Measurements from ENCODE around the gene SNX25. TPM values are rescaled to one million over a fixed set of nuclear protein-coding genes. Genes with fewer than 3 reads are reported as not detected.

Gene SNX25
- total RNA-seq, 1 experiment from 2014 or later = 16.7 TPM

- H3K27me3 ChIP-seq (ENCODE audit: control insufficient read depth, insufficient read depth, low read length) = no peaks in the 10 kb centered on the region
- DNase-seq (ENCODE audit: low read depth, low spot score) (no peak), ATAC-seq (no peak)
- H3K36me3 ChIP-seq (ENCODE audit: control insufficient read depth, insufficient read depth, low read length) = no peaks in the 10 kb centered on the region; the same call in 1 of the 2 replicates
- H3K9me3 ChIP-seq (ENCODE audit: control insufficient read depth, insufficient read depth, low read depth, low read length) = no peaks in the 10 kb centered on the region
- no TSS peak for BruUV-seq (replicated peaks)
- intact Hi-C loops (cut with micrococcal nuclease; ENCODE audit: unreplicated experiment) = no loop called here
- H3K4me3 ChIP-seq (ENCODE audit: low read depth in 2 of 2, low read length in 2 of 2) = no peak overlapping the region
- in situ Hi-C loops (cut with HindIII; ENCODE audit: low pct_unique_long_range_greater_than_20kb, low sequenced_read_pairs) = no loop called here
- ChIA-PET POLR2A (no interaction called here), CTCF (no interaction called here)
- H3K27ac ChIP-seq (ENCODE audit: low read length) = no peak overlapping the region
- H3K4me1 ChIP-seq (ENCODE audit: control insufficient read depth, insufficient read depth, low read length) = no peaks in the 10 kb centered on the region
- TF ChIP-seq, protein P1, sequence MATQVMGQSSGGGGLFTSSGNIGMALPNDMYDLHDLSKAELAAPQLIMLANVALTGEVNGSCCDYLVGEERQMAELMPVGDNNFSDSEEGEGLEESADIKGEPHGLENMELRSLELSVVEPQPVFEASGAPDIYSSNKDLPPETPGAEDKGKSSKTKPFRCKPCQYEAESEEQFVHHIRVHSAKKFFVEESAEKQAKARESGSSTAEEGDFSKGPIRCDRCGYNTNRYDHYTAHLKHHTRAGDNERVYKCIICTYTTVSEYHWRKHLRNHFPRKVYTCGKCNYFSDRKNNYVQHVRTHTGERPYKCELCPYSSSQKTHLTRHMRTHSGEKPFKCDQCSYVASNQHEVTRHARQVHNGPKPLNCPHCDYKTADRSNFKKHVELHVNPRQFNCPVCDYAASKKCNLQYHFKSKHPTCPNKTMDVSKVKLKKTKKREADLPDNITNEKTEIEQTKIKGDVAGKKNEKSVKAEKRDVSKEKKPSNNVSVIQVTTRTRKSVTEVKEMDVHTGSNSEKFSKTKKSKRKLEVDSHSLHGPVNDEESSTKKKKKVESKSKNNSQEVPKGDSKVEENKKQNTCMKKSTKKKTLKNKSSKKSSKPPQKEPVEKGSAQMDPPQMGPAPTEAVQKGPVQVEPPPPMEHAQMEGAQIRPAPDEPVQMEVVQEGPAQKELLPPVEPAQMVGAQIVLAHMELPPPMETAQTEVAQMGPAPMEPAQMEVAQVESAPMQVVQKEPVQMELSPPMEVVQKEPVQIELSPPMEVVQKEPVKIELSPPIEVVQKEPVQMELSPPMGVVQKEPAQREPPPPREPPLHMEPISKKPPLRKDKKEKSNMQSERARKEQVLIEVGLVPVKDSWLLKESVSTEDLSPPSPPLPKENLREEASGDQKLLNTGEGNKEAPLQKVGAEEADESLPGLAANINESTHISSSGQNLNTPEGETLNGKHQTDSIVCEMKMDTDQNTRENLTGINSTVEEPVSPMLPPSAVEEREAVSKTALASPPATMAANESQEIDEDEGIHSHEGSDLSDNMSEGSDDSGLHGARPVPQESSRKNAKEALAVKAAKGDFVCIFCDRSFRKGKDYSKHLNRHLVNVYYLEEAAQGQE (IDR thresholded peaks at IDR 0.05; ENCODE audit: insufficient read depth in 1 of 2, low read depth in 2 of 2, low read length in 1 of 2) = no peak
- no peak for TF ChIP-seq TCF7L2 (IDR thresholded peaks at IDR 0.05; ENCODE audit: low read depth, low read length)
- no peak for TF ChIP-seq CTCF (IDR thresholded peaks at IDR 0.05)
- no peak for TF ChIP-seq POLR2AphosphoS5 (IDR thresholded peaks at IDR 0.05; ENCODE audit: low read depth, low read length)
- TF ChIP-seq SIN3A (IDR thresholded peaks at IDR 0.05; ENCODE audit: borderline replicate concordance, insufficient read depth, low read depth, low read length) = no peak
Measured at GRCh38 chr4:185358959-185359358, 149.6 kb downstream of the SNX25 start.

DNA sequence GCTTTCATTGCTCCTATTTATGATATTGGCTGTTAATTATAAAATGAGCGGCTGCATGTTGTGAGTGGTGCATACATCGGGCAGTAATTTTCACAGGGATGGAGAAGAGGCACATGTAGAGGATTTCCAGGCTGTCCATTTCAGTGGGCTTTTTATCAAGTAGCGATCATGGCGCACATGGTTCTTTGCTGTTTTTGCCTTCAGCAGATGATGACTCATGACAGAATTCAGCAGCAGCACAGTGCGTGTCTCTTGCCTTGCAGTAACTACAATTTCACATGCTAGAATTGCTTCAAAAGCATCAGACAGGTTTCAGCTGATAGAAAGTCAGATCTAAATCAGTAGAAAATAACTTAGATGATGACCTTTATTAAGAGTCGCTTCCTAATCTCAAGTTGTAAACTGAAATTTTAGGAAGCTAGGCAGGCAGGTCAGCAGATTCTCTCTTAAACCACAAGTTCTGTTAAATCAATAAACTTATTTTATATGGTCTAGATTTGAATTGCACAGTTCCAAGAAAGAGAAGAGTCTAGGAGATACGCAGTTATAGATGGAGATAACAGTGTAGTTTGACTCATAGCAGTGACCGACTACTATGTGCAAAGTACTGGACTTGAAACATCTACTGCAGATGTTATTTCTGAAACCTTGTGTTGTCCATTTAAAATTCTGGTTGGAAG, 150.5 kb downstream of the SNX25 start:
- Histone ChIP-seq H3K27me3 (ENCODE audit: control insufficient read depth, insufficient read depth, low read length) (no peaks in the 10 kb centered on the region), H3K27ac (ENCODE audit: low read length) (no peak overlapping the region), H3K4me1 (ENCODE audit: control insufficient read depth, insufficient read depth, low read length) (no peaks in the 10 kb centered on the region), H3K36me3 (ENCODE audit: control insufficient read depth, insufficient read depth, low read length) (no peaks in the 10 kb centered on the region; the same call in 1 of the 2 replicates), H3K9me3 (ENCODE audit: control insufficient read depth, insufficient read depth, low read depth, low read length) (no peaks in the 10 kb centered on the region), H3K4me3 (ENCODE audit: low read depth in 2 of 2, low read length in 2 of 2) (no peak overlapping the region)
- ATAC-seq (no peak), DNase-seq (ENCODE audit: low read depth, low spot score) (no peak)
- no peak for TF ChIP-seq CTCF (IDR thresholded peaks at IDR 0.05)
- TF ChIP-seq, protein P1 (IDR thresholded peaks at IDR 0.05; ENCODE audit: insufficient read depth in 1 of 2, low read depth in 2 of 2, low read length in 1 of 2) = no peak
- no peak for TF ChIP-seq POLR2AphosphoS5 (IDR thresholded peaks at IDR 0.05; ENCODE audit: low read depth, low read length)
- no peak for TF ChIP-seq TCF7L2 (IDR thresholded peaks at IDR 0.05; ENCODE audit: low read depth, low read length)
- TF ChIP-seq SIN3A (IDR thresholded peaks at IDR 0.05; ENCODE audit: borderline replicate concordance, insufficient read depth, low read depth, low read length) = no peak
- intact Hi-C loops (cut with micrococcal nuclease; ENCODE audit: unreplicated experiment) = no loop called here
- ChIA-PET POLR2A (no interaction called here), CTCF (no interaction called here)
- in situ Hi-C loops (cut with HindIII; ENCODE audit: low pct_unique_long_range_greater_than_20kb, low sequenced_read_pairs) = no loop called here
- no TSS peak for BruUV-seq (replicated peaks)
